ENCODE measurements around the gene ODF2L. TPM values are rescaled to one million over a fixed set of nuclear protein-coding genes. Genes with fewer than 3 reads are reported as not detected.
A peak's percentile ranks its signal among the peaks of the same experiment; 100 is the strongest.

Gene ODF2L
- total RNA-seq, 4 donors from 2014 or later = 10.5 to 27.9 (median 13.4) TPM

DNA sequence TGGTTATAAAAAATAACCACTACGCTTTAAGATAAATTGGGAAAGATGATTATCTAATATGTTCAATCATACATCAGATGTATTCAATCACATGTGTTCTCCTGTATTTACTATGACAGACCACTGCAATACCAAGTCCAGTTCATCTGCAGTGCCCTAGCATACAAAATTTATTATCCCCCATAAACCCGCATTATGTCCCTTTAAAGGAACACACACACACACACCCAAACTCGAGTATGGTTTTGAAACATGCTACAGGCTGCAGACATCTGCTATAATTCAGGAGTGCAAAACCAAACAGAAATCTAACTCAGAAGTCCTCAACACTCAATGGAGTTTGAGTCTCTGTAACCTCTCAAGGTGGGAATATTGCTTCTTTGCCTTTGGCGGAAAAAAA, 14.9 kb downstream of the ODF2L start:
- no peak overlapping the region for H3K4me3 ChIP-seq (ENCODE audit: low read depth, poor library complexity, severe bottlenecking)
- no peak for DNase-seq (ENCODE audit: low spot score in 2 of 2)
- TF ChIP-seq, protein P1, sequence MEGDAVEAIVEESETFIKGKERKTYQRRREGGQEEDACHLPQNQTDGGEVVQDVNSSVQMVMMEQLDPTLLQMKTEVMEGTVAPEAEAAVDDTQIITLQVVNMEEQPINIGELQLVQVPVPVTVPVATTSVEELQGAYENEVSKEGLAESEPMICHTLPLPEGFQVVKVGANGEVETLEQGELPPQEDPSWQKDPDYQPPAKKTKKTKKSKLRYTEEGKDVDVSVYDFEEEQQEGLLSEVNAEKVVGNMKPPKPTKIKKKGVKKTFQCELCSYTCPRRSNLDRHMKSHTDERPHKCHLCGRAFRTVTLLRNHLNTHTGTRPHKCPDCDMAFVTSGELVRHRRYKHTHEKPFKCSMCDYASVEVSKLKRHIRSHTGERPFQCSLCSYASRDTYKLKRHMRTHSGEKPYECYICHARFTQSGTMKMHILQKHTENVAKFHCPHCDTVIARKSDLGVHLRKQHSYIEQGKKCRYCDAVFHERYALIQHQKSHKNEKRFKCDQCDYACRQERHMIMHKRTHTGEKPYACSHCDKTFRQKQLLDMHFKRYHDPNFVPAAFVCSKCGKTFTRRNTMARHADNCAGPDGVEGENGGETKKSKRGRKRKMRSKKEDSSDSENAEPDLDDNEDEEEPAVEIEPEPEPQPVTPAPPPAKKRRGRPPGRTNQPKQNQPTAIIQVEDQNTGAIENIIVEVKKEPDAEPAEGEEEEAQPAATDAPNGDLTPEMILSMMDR (IDR thresholded peaks at IDR 0.05) = no peak
- no peak for TF ChIP-seq POLR2A (IDR thresholded peaks at IDR 0.05)
- intact Hi-C loops (cut with DNase I; ENCODE audit: low total_unique reads) = no loop called here
- WGBS, 2 donors = 68 to 72% methylated on average over 4 of the region's 4 CpGs

DNA sequence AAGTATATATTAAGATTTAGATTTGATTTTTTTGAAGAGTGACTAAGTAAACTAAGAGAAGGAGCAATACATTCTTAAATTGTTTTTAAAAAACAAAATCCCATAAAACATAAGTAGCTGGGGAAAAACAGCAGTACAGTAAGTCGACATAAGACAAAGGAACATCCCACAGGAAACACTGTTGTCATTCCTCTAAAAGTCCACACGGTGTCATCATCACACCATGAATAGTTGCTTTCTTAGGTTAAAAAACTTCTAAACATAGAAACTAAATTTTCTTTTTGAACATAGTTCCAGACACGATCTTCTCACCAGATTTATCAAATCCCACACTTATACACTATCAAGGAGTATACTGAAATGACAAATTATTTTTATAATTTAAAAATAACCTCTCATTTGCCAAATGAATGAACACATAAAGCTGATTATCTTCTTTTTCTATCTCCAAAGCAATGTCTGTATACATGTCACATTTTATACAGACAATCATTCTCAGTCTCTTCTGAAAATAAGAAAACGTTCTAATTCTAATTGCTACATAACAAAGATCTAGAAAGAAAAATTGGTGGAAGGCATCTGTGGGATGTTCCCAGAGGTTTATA, 15.8 kb downstream of the ODF2L start:
- H3K4me3 ChIP-seq (ENCODE audit: low read depth, poor library complexity, severe bottlenecking) = no peak overlapping the region
- 2 to 4% methylated on average over 4 of the region's 4 CpGs for WGBS, 2 donors
- no peak for DNase-seq (ENCODE audit: low spot score in 2 of 2)
- TF ChIP-seq, protein P1 (IDR thresholded peaks at IDR 0.05) = peak in 1 of 3 donors; percentile 20
- no peak for TF ChIP-seq POLR2A (IDR thresholded peaks at IDR 0.05)
- intact Hi-C loops (cut with DNase I; ENCODE audit: low total_unique reads) = no loop called here

DNA sequence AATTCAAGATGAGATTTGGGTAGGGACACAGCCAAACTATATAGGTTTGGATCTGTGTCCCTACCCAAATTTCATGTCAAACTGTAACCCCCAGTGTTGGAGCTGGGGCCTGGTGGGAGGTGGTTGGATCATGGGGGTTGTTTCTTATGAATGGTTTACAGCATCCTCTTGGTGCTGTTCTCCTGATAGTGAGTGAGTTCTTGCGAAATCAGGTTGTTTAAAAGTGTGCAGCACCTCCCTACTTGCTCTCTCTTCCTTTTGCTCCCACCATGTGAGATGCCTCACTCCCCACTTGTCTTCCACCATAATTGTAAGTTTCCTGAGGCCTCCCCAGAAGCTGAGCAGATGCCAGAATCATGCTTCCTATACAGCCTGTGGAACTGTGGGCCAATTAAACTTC, 17.3 kb downstream of the ODF2L start:
- TF ChIP-seq, protein P1 (IDR thresholded peaks at IDR 0.05) = no peak
- TF ChIP-seq POLR2A (IDR thresholded peaks at IDR 0.05) = no peak
- no peak overlapping the region for H3K4me3 ChIP-seq (ENCODE audit: low read depth, poor library complexity, severe bottlenecking)
- DNase-seq (ENCODE audit: low spot score in 2 of 2) = no peak
- intact Hi-C loops (cut with DNase I; ENCODE audit: low total_unique reads) = loop anchor here (5.0 kb wide), 1 partner anchor 123 kb away; no protein-coding TSS in a partner anchor
- WGBS, 2 donors = 95 to 100% methylated on average over 1 of the region's 1 CpG

DNA sequence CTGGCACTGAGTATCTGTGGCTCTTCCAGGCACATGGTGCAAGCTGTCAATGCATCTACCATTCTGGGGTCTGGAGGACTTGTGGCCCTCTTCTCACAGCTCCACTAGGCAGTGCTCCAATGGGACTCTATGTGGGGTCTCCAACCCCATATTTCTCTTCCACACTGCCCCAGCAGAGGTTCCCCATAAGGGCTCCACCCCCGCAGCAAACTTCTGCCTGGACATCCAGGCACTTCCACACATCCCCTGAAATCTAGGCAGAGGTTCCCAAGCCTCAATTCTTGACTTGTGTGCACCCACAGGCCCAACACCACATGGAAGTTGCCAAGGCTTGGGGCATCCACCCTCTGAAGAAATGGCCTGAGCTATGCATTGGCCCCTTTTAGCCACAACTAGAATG, 18.8 kb downstream of the ODF2L start:
- intact Hi-C loops (cut with DNase I; ENCODE audit: low total_unique reads) = loop anchor here (5.0 kb wide), 1 partner anchor 125 kb away; no protein-coding TSS in a partner anchor
- WGBS, 2 donors = 96 to 100% methylated on average over 1 of the region's 1 CpG
- no peak overlapping the region for H3K4me3 ChIP-seq (ENCODE audit: low read depth, poor library complexity, severe bottlenecking)
- TF ChIP-seq, protein P1 (IDR thresholded peaks at IDR 0.05) = no peak
- TF ChIP-seq POLR2A (IDR thresholded peaks at IDR 0.05) = no peak
- DNase-seq (ENCODE audit: low spot score in 2 of 2) = no peak

DNA sequence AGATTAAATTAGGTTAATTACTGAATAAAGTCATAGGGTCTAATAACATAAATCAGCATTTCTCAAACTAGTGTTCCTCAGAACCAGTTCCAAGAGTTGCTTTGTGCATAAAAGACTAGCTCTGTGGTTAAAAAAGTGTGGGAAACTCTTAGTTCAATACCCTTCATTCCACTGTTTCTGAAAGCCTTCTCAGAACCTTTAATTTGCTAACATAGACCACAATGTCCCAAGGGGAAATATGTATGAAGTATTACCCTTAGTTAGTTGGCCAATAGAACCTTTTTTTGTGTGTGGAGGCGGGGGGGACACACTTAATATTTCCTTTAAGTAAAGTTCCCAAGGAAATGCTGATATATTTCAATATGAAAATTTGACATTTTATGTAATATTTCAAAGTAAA, 20.4 kb downstream of the ODF2L start:
- no peak for DNase-seq (ENCODE audit: low spot score in 2 of 2)
- TF ChIP-seq POLR2A (IDR thresholded peaks at IDR 0.05) = no peak
- TF ChIP-seq, protein P1 (IDR thresholded peaks at IDR 0.05) = no peak

DNA sequence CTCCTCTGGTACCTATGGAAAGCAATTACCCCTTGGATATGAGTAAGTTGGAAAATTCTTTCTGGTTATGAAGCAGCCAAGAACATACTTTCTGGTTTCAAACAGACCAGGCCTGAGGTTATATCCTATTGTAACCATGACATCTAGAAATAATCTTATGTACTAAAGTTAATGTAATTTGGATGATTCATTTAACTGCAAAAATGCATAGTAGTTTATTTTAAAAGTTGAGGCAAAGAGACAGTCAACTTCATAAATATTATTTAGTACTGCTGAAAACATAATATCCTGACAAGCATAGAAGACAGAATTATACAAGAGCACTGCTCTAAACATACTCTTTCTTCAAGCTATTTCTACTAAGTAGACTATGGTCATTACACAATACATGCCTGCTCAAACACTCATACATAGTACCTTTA, 25.5 kb downstream of the ODF2L start:
- intact Hi-C loops (cut with DNase I; ENCODE audit: low total_unique reads) = no loop called here
- TF ChIP-seq, protein P1 (IDR thresholded peaks at IDR 0.05) = no peak
- no peak for TF ChIP-seq POLR2A (IDR thresholded peaks at IDR 0.05)
- H3K4me3 ChIP-seq (ENCODE audit: low read depth, poor library complexity, severe bottlenecking) = no peak overlapping the region
- no peak for DNase-seq (ENCODE audit: low spot score in 2 of 2)

More for the DNA sequence above, 20.4 kb downstream of the ODF2L start:
- 84 to 87% methylated on average over 1 of the region's 1 CpG for WGBS, 2 donors
- intact Hi-C loops (cut with DNase I; ENCODE audit: low total_unique reads) = loop anchor here (5.0 kb wide), 1 partner anchor 127 kb away; no protein-coding TSS in a partner anchor
- H3K4me3 ChIP-seq (ENCODE audit: low read depth, poor library complexity, severe bottlenecking) = no peak overlapping the region

Data from lower leg skin (tissue), 4 donors.